IMR-90 (cell line): ENCODE results near the gene MFRP.

ENCODE experiments used
- BHLHE40 ChIP-seq: fragments of 150-350 bp; IDR thresholded peaks from 2 replicates; pipeline ENCODE4 v1.6.1; 2016; ENCODE audit warnings: mild to moderate bottlenecking, low read depth, low read length
- CEBPB ChIP-seq: IDR thresholded peaks from 2 replicates; pipeline ENCODE4 v1.6.1; 2012; ENCODE audit warnings: low read depth, low read length, improper control_type of control experiment
- FOS ChIP-seq: fragments of 150-350 bp; IDR thresholded peaks from 2 replicates; pipeline ENCODE4 v1.6.1; 2016; ENCODE audit warnings: low read depth, low read length
- MAFK ChIP-seq: IDR thresholded peaks from 2 replicates; pipeline ENCODE4 v1.6.1; 2012; ENCODE audit warnings: low read depth, low read length, improper control_type of control experiment
- MAZ ChIP-seq: IDR thresholded peaks from 2 replicates; pipeline ENCODE4 v1.6.1; 2012; ENCODE audit warnings: low read depth, mild to moderate bottlenecking, low read length, improper control_type of control experiment, moderate library complexity, borderline replicate concordance
- NFE2L2 ChIP-seq: fragments of 150-350 bp; IDR thresholded peaks from 2 replicates; pipeline ENCODE4 v1.6.1; 2016; ENCODE audit warnings: low read depth, mild to moderate bottlenecking, low read length
- POLR2A ChIP-seq: IDR thresholded peaks from 2 replicates; pipeline ENCODE4 v1.6.1; 2012; ENCODE audit warnings: mild to moderate bottlenecking, low read depth, low read length
- RAD21 ChIP-seq: IDR thresholded peaks from 2 replicates; pipeline ENCODE4 v1.6.1; 2012; ENCODE audit warnings: low read length, improper control_type of control experiment
- RCOR1 ChIP-seq: IDR thresholded peaks from 2 replicates; pipeline ENCODE4 v1.6.1; 2012; ENCODE audit warnings: mild to moderate bottlenecking, low read length, improper control_type of control experiment; ENCODE audit not compliant: insufficient replicate concordance
- RFX5 ChIP-seq: IDR thresholded peaks from 2 replicates; pipeline ENCODE4 v1.8.0; 2012; ENCODE audit warnings: low read depth, mild to moderate bottlenecking, low read length, moderate library complexity
- TF ChIP-seq, protein P1 (sequence below): conservative IDR thresholded peaks from 2 replicates; pipeline ENCODE4 v1.5.1; 2012; ENCODE audit warnings: mild to moderate bottlenecking, low read depth, low read length, improper control_type of control experiment
- TF ChIP-seq, protein P2 (sequence below): fragments of 150-350 bp; IDR thresholded peaks from 2 replicates; pipeline ENCODE4 v1.6.1; 2016; ENCODE audit warnings: low read depth, mild to moderate bottlenecking, low read length, moderate library complexity, borderline replicate concordance
- TF ChIP-seq, protein P3 (sequence below): fragments of 150-350 bp; IDR thresholded peaks from 2 replicates; pipeline ENCODE4 v1.6.1; 2017; ENCODE audit warnings: mild to moderate bottlenecking, antibody characterized with exemption, low read length, low read depth

DNA sequence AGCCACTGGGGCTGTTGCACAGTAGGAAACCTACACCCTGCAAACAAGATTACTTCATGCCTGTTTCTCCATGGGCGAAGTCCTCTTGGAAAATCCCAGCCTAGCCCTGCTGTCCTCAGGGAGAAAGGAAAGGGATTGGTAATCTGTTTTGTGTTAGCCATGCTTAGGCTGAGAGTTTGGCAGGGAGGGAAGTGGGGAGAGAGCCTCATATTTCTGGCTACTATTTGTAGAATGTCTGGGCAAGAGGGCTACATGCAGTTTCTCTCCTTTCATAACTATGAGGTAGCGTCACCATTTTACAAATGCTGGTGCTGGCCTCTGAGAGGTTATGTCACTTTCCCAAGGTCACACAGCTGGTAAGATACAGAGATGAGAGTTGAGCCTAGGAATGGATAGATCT is 737 bp upstream of the MFRP start:
- TF ChIP-seq, protein P1, sequence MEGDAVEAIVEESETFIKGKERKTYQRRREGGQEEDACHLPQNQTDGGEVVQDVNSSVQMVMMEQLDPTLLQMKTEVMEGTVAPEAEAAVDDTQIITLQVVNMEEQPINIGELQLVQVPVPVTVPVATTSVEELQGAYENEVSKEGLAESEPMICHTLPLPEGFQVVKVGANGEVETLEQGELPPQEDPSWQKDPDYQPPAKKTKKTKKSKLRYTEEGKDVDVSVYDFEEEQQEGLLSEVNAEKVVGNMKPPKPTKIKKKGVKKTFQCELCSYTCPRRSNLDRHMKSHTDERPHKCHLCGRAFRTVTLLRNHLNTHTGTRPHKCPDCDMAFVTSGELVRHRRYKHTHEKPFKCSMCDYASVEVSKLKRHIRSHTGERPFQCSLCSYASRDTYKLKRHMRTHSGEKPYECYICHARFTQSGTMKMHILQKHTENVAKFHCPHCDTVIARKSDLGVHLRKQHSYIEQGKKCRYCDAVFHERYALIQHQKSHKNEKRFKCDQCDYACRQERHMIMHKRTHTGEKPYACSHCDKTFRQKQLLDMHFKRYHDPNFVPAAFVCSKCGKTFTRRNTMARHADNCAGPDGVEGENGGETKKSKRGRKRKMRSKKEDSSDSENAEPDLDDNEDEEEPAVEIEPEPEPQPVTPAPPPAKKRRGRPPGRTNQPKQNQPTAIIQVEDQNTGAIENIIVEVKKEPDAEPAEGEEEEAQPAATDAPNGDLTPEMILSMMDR, result no peak
- TF ChIP-seq FOS (no peak), POLR2A (no peak), NFE2L2 (no peak), CEBPB (no peak), MAZ (no peak), MAFK (no peak), RAD21 (no peak), RFX5 (no peak), RCOR1 (no peak), BHLHE40 (no peak)
- TF ChIP-seq, protein P2, sequence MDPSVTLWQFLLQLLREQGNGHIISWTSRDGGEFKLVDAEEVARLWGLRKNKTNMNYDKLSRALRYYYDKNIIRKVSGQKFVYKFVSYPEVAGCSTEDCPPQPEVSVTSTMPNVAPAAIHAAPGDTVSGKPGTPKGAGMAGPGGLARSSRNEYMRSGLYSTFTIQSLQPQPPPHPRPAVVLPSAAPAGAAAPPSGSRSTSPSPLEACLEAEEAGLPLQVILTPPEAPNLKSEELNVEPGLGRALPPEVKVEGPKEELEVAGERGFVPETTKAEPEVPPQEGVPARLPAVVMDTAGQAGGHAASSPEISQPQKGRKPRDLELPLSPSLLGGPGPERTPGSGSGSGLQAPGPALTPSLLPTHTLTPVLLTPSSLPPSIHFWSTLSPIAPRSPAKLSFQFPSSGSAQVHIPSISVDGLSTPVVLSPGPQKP, result no peak
- TF ChIP-seq, protein P3, sequence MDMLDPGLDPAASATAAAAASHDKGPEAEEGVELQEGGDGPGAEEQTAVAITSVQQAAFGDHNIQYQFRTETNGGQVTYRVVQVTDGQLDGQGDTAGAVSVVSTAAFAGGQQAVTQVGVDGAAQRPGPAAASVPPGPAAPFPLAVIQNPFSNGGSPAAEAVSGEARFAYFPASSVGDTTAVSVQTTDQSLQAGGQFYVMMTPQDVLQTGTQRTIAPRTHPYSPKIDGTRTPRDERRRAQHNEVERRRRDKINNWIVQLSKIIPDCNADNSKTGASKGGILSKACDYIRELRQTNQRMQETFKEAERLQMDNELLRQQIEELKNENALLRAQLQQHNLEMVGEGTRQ, result no peak
